MM.1S (cell line): ENCODE measurements around the gene SH2D7.

Experiments
- DNase-seq: peaks from one replicate; pipeline ENCODE4 v3.0.0-alpha.2; 2015
- H2AFZ ChIP-seq: fragments of 300-600 bp; sonication (generic); 2 replicates; pipeline ENCODE4 v1.6.0; 2016; ENCODE audit warnings: antibody characterized with exemption, low read length
- H3F3A ChIP-seq: fragments of 300-600 bp; sonication (generic); 2 replicates; pipeline ENCODE4 v1.6.1; 2016; ENCODE audit warnings: mild to moderate bottlenecking, antibody characterized with exemption, low read length, moderate library complexity, mixed read lengths; ENCODE audit not compliant: insufficient read depth
- H3K27ac ChIP-seq: fragments of 300-600 bp; sonication (generic); 2 replicates; pipeline ENCODE4 v1.5.1; 2016; ENCODE audit warnings: mild to moderate bottlenecking, low read length
- H3K27me3 ChIP-seq: fragments of 300-600 bp; sonication (generic); replicated peaks from 2 replicates; pipeline ENCODE4 v1.6.0; 2016; ENCODE audit warnings: low read length; ENCODE audit not compliant: insufficient read depth
- H3K36me3 ChIP-seq: fragments of 300-600 bp; sonication (generic); replicated peaks from 2 replicates; pipeline ENCODE4 v1.6.1; 2016; ENCODE audit warnings: mild to moderate bottlenecking, low read length, mixed read lengths; ENCODE audit not compliant: insufficient read depth
- H3K4me1 ChIP-seq: fragments of 300-600 bp; sonication (generic); 2 replicates; pipeline ENCODE4 v1.6.1; 2016; ENCODE audit warnings: low read length, mixed read lengths
- H3K4me2 ChIP-seq: fragments of 300-600 bp; sonication (generic); 2 replicates; pipeline ENCODE4 v1.6.0; 2016; ENCODE audit warnings: low read depth, low read length
- H3K4me3 ChIP-seq: fragments of 300-600 bp; sonication (generic); 2 replicates; pipeline ENCODE4 v1.5.1; 2016; ENCODE audit warnings: low read length, mixed read lengths
- H3K79me2 ChIP-seq: fragments of 300-600 bp; sonication (generic); 2 replicates; pipeline ENCODE4 v1.6.1; 2016; ENCODE audit warnings: mixed run types, low read length, mixed read lengths
- H3K9ac ChIP-seq: fragments of 300-600 bp; sonication (generic); 2 replicates; pipeline ENCODE4 v1.6.1; 2016; ENCODE audit warnings: low read length, mixed read lengths
- H3K9me2 ChIP-seq: fragments of 300-600 bp; sonication (generic); replicated peaks from 2 replicates; pipeline ENCODE4 v1.6.1; 2016; ENCODE audit warnings: mild to moderate bottlenecking, low read length, mixed read lengths; ENCODE audit not compliant: insufficient read depth
- H3K9me3 ChIP-seq: fragments of 300-600 bp; sonication (generic); replicated peaks from 2 replicates; pipeline ENCODE4 v1.6.1; 2016; ENCODE audit warnings: mild to moderate bottlenecking, low read length, mixed read lengths; ENCODE audit not compliant: insufficient read depth
- H4K20me1 ChIP-seq: fragments of 300-600 bp; sonication (generic); 2 replicates; pipeline ENCODE4 v1.6.1; 2016; ENCODE audit warnings: mild to moderate bottlenecking, low read length, moderate library complexity, mixed read lengths; ENCODE audit not compliant: insufficient read depth
- EZH2 ChIP-seq: fragments of 300-600 bp; sonication (generic); optimal IDR thresholded peaks from 2 replicates; pipeline ENCODE3; 2017; ENCODE audit warnings: low read depth, mild to moderate bottlenecking, antibody characterized with exemption, low read length, mixed read lengths
- EZH2phosphoT487 ChIP-seq: fragments of 300-600 bp; sonication (generic); IDR thresholded peaks from 2 replicates; pipeline ENCODE4 v1.6.1; 2018; ENCODE audit warnings: antibody characterized with exemption, low read length
- TF ChIP-seq, protein P1 (sequence below): fragments of 300-600 bp; sonication (generic); IDR thresholded peaks from 2 replicates; pipeline ENCODE4 v1.5.1; 2016; ENCODE audit warnings: antibody characterized with exemption, low read length, mixed read lengths

Gene SH2D7

GRCh38 chr15:78111788-78112187, 19.4 kb downstream of the SH2D7 start:
- no peaks in the 10 kb centered on the region for H4K20me1 ChIP-seq
- H3K27ac ChIP-seq, result no peak overlapping the region
- no peaks in the 10 kb centered on the region for H3K9me2 ChIP-seq
- no peaks in the 10 kb centered on the region for H3K27me3 ChIP-seq
- no peak for DNase-seq
- no peak overlapping the region for H2AFZ ChIP-seq
- H3K4me2 ChIP-seq, result no peak overlapping the region
- no peaks in the 10 kb centered on the region for H3K4me1 ChIP-seq
- H3K9ac ChIP-seq, result no peak overlapping the region
- H3F3A ChIP-seq, result no peaks in the 10 kb centered on the region
- no peaks in the 10 kb centered on the region for H3K36me3 ChIP-seq
- H3K79me2 ChIP-seq, result no peaks in the 10 kb centered on the region
- TF ChIP-seq EZH2 (no peak), EZH2phosphoT487 (no peak)
- TF ChIP-seq, protein P1, sequence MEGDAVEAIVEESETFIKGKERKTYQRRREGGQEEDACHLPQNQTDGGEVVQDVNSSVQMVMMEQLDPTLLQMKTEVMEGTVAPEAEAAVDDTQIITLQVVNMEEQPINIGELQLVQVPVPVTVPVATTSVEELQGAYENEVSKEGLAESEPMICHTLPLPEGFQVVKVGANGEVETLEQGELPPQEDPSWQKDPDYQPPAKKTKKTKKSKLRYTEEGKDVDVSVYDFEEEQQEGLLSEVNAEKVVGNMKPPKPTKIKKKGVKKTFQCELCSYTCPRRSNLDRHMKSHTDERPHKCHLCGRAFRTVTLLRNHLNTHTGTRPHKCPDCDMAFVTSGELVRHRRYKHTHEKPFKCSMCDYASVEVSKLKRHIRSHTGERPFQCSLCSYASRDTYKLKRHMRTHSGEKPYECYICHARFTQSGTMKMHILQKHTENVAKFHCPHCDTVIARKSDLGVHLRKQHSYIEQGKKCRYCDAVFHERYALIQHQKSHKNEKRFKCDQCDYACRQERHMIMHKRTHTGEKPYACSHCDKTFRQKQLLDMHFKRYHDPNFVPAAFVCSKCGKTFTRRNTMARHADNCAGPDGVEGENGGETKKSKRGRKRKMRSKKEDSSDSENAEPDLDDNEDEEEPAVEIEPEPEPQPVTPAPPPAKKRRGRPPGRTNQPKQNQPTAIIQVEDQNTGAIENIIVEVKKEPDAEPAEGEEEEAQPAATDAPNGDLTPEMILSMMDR, result no peak
- H3K4me3 ChIP-seq, result no peak overlapping the region
- no peaks in the 10 kb centered on the region for H3K9me3 ChIP-seq

DNA sequence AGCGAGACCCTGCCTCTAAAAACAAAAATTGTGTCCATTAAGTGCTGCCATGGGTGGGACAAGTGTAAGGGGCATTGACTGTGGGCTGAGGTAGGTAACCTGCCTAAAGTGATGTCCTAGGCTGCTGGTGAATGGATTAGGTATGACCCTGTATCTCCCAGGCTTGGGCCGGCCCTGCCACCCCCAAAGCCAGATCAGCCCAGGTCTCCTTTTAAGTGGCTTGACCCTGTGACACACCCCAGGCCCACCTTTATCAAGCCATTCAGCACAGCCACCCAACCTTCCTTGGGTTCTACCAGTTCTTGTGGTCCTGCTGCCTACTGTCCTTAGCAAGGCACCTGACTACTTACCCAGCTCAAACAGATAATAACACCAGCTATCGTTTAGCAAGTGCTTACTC, 20.2 kb downstream of the SH2D7 start:
- Histone ChIP-seq H3K9me3 (no peaks in the 10 kb centered on the region), H3K4me2 (no peak overlapping the region), H3K27me3 (no peaks in the 10 kb centered on the region), H3K4me3 (no peak overlapping the region), H3K36me3 (no peaks in the 10 kb centered on the region), H4K20me1 (no peaks in the 10 kb centered on the region), H3K79me2 (no peaks in the 10 kb centered on the region), H2AFZ (no peak overlapping the region), H3F3A (no peaks in the 10 kb centered on the region), H3K9ac (no peak overlapping the region), H3K27ac (no peak overlapping the region), H3K4me1 (no peaks in the 10 kb centered on the region), H3K9me2 (no peaks in the 10 kb centered on the region)
- DNase-seq, result no peak
- TF ChIP-seq EZH2phosphoT487, result no peak
- TF ChIP-seq, protein P1, result no peak
- TF ChIP-seq EZH2, result no peak

GRCh38 chr15:78120523-78120922, 28.2 kb downstream of the SH2D7 start:
- no peaks in the 10 kb centered on the region for H3K9me2 ChIP-seq
- H3K79me2 ChIP-seq, result no peaks in the 10 kb centered on the region
- no peaks in the 10 kb centered on the region for H4K20me1 ChIP-seq
- H3F3A ChIP-seq, result no peaks in the 10 kb centered on the region
- no peak for DNase-seq
- TF ChIP-seq, protein P1, result no peak
- no peak for TF ChIP-seq EZH2phosphoT487
- no peak for TF ChIP-seq EZH2
- no peak overlapping the region for H2AFZ ChIP-seq
- H3K27me3 ChIP-seq, result no peaks in the 10 kb centered on the region
- no peaks in the 10 kb centered on the region for H3K4me1 ChIP-seq
- no peaks in the 10 kb centered on the region for H3K9me3 ChIP-seq
- no peaks in the 10 kb centered on the region for H3K36me3 ChIP-seq
- no peak overlapping the region for H3K9ac ChIP-seq
- no peak overlapping the region for H3K4me3 ChIP-seq
- H3K27ac ChIP-seq, result no peak overlapping the region
- no peak overlapping the region for H3K4me2 ChIP-seq
